Stimulated activated effector memory CD8-positive, alpha-beta T cell treated with anti-CD3 and anti-CD28 coated beads, Interleukin-12 subunit alpha, Interleukin-12 subunit beta, amount 100 ng/mL, for 72 hours (primary cell): ENCODE data around the gene TOX3.

ENCODE experiments used
- ATAC-seq: fragments of 150-1000 bp; cut with Tn5 transposase; 2 replicates; pipeline ENCODE4 v1.10.0; 2021
- DNase-seq, 2 donors: peaks; one replicate each; pipeline ENCODE4 v3.0.0; 2021 to 2022; ENCODE audit warnings: low spot score in 2 of 2
- H3K27ac Mint-ChIP-seq: one replicate; pipeline ENCODE4 v1.8.0; 2022; ENCODE audit warnings: mild to moderate bottlenecking, mixed read lengths
- H3K36me3 Mint-ChIP-seq: one replicate; pipeline ENCODE4 v1.8.0; 2022; ENCODE audit warnings: mild to moderate bottlenecking, mixed read lengths
- H3K4me1 Mint-ChIP-seq: one replicate; pipeline ENCODE4 v1.8.0; 2022; ENCODE audit warnings: mixed read lengths
- H3K4me3 Mint-ChIP-seq: one replicate; pipeline ENCODE4 v1.8.0; 2022; ENCODE audit warnings: mild to moderate bottlenecking, mixed read lengths
- H3K9me3 Mint-ChIP-seq: one replicate; pipeline ENCODE4 v1.8.0; 2022; ENCODE audit warnings: mixed read lengths

TOX3 gene

DNA sequence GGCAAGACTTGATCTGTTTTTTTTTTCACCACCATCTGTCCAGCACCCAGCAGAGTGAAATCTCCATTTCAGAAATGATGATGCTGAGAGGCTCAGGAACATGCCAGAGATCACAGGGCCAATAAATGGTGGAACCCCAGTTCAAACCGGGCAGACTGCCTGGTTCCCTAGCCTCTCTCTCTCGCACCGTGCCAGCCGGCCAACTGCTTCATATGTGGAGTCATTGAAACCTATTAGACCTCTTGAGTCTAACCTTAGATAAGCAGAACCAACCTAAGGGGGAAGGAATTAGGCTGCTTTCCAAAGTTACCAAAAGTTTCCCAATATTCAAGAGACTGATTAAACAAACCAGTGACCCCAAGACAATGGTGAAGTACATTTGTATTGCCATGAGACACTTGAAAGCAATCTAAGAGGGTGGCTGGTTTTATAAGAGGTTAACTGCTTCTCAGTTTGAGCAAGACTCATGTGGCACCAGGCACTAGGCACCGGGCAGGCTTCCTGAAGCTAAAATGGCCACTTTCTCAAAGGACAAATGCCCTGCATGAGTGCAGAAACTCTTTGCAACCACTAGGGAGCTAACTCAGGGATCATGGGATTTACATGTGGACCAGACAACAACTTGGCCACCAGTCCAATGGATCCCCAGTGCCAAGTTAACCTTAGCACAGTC, 18.4 kb downstream of the TOX3 start:
- no peaks in the 10 kb centered on the region for H3K4me1 Mint-ChIP-seq
- no peak for ATAC-seq
- H3K4me3 Mint-ChIP-seq: no peak overlapping the region
- no peak for DNase-seq
- H3K9me3 Mint-ChIP-seq: peaks cover 5% of the 10 kb centered on the region
- no peak overlapping the region for H3K27ac Mint-ChIP-seq
- H3K36me3 Mint-ChIP-seq: no peaks in the 10 kb centered on the region

DNA sequence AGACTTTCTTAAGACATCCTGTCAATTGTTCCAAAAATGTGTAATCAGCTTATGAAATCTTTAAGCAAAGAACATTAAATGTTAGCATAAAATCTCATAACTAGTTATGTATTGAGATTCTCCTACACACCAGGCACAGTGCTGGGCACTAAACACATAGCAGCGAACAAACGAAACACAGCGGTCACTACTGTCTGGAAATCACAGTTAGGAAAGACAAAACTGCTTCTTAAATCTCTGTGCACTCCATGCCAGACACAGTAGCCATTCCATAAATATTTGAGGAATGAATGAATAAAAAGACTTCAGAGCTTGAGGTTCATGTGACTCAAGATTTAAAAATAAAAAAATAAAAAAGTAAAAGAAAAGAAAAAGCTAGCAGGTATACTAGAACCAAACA, 20.1 kb downstream of the TOX3 start:
- peaks cover 8% of the 10 kb centered on the region for H3K9me3 Mint-ChIP-seq
- H3K27ac Mint-ChIP-seq: no peak overlapping the region
- no peak overlapping the region for H3K4me3 Mint-ChIP-seq
- no peaks in the 10 kb centered on the region for H3K36me3 Mint-ChIP-seq
- DNase-seq (no peak), ATAC-seq (no peak)
- H3K4me1 Mint-ChIP-seq: no peaks in the 10 kb centered on the region

DNA sequence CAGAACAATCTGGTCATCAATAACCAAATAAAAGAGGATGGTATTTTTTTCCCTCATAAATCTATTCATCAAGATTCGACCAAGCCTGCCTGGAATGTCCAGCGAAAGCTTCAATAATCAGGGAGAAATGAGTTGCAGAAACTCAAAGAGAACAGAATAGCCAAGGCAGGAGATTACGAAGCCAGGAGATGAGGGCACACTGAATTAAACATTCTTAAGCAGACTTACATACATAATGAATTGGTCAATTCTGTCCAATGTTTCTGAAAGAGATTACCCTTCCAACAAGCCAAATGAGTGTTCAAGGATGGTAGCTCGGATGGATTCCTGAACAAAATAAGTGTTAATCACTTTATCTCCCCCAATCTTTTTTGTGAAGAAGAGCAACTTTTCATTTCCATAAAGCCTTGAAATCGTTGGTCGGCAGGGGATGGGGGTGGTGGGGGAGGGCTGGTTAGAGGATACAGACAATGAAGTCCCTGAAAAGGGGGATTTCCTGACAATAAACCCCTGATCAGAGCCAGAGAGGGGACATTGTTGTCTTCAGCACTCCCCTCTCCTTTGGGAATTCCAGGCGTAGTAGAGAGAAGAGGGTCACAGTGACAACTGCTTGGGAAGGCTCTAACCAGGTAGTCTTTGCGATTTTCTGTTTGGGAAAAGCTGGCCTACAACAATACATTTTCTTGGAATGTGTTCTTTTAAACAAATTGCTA, 20.7 kb downstream of the TOX3 start:
- Mint-ChIP-seq H3K4me1 (no peaks in the 10 kb centered on the region), H3K9me3 (peaks cover 8% of the 10 kb centered on the region), H3K4me3 (no peak overlapping the region), H3K36me3 (no peaks in the 10 kb centered on the region), H3K27ac (no peak overlapping the region)
- ATAC-seq (no peak), DNase-seq (no peak)

DNA sequence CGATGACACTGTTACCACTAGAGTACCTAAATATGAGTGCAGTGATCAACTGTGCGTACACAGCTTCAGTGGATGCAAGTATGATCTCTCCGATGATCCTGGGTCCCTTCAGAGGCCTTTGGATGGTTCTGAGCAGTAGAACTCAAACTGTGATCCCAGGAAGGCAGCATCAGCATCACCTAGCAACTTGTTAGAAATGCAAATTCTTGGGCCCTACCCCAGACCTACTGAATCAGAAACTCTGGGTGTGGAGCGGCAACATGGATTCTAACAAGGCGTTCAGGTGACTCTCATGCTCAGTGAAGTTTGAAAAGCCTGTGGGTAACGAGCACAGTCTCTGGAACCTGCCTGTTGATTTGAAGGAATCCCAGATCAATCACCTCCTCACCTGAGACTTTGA, 25.4 kb downstream of the TOX3 start:
- H3K4me3 Mint-ChIP-seq: no peak overlapping the region
- no peak overlapping the region for H3K27ac Mint-ChIP-seq
- DNase-seq (no peak), ATAC-seq (no peak)
- H3K9me3 Mint-ChIP-seq: peaks cover 3% of the 10 kb centered on the region
- no peaks in the 10 kb centered on the region for H3K36me3 Mint-ChIP-seq
- H3K4me1 Mint-ChIP-seq: no peaks in the 10 kb centered on the region

DNA sequence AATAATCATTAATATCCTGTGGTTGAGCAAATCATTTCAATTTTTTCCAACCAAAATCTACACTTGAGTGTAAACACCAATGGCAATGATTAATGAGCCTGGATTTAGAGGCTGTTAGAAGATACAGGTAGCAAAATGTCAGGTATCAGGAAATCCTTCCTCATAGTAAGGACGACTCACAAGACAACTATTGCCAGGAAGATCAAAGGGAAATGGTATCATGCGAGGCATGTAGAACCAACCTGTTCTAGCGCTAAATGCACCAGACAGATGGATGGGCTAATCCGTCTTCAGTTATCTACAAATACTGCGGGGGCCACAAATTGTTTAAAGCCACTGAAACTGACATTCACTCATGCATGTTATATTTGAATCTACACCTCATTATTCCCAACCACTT, 28.1 kb downstream of the TOX3 start:
- H3K4me3 Mint-ChIP-seq: no peak overlapping the region
- no peaks in the 10 kb centered on the region for H3K4me1 Mint-ChIP-seq

DNA sequence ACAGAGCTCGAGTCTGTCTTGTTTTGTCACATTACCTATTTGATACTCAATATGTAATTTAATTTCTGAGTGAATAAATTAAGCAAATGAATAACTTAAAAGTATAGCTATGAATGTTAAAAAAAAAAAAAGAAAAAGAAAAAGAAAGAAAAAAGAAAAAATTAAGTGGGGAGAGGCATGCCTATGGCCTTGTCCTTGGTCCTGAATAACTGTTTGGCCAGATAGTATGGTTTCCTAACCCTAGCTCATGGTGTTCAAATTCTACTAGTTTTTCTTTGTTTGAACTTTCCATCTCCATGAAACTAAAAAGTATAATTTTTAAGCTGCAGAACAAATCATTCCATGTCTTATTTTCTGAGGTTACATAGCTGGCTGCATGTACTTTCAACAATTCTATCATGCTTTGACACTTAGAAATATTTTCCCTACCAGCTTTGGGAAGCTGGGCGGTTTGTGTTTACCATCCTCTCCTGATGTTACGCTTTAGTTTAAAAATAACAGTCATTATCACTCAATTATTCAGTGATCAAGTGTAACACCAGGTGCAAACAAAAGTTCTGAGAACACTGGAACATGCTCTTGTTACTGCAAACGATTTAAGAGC, 31.8 kb downstream of the TOX3 start:
- no peak overlapping the region for H3K4me3 Mint-ChIP-seq
- DNase-seq: no peak
- no peaks in the 10 kb centered on the region for H3K36me3 Mint-ChIP-seq
- no peak overlapping the region for H3K27ac Mint-ChIP-seq
- H3K9me3 Mint-ChIP-seq: peaks cover 11% of the 10 kb centered on the region
- ATAC-seq: no peak
- H3K4me1 Mint-ChIP-seq: no peaks in the 10 kb centered on the region

More for the DNA sequence above, 28.1 kb downstream of the TOX3 start:
- no peaks in the 10 kb centered on the region for H3K36me3 Mint-ChIP-seq
- DNase-seq (no peak), ATAC-seq (no peak)
- no peak overlapping the region for H3K27ac Mint-ChIP-seq
- H3K9me3 Mint-ChIP-seq: peaks cover 7% of the 10 kb centered on the region

DNA sequence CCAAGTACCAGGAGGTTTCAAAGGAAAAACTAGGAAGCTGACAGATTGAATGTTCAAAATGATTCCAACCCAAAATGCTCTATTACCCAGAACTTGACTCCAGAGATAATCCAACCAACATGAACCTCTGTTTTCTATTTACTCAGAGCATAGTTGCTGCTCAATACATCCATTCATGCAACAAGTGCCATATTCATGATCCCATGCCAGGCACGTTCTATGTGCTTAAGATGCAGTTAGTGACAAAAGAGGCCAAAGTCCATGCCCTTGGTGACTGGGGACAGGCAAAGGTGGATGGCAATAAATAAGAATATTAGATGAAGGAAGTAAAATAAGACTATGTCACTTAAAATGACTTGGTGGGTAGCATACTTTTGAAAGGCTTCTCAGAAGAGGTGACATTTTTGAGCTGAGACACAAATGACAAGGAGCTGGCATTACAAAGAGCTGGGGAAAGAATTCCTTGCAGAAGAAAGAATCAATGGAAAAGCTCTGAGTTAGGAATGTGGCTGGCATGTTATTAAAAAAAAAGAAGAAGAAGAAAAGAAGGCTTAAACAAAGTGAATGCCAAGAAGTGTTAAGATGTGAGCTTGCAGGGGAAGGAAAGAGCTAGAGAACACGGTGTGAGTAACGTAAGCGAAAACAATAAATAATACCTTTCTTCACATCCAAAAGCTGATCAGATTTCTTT, 34.5 kb downstream of the TOX3 start:
- ATAC-seq: no peak
- peaks cover 11% of the 10 kb centered on the region for H3K9me3 Mint-ChIP-seq
- DNase-seq: no peak
- H3K27ac Mint-ChIP-seq: no peak overlapping the region
- no peak overlapping the region for H3K4me3 Mint-ChIP-seq
- H3K36me3 Mint-ChIP-seq: no peaks in the 10 kb centered on the region
- no peaks in the 10 kb centered on the region for H3K4me1 Mint-ChIP-seq

DNA sequence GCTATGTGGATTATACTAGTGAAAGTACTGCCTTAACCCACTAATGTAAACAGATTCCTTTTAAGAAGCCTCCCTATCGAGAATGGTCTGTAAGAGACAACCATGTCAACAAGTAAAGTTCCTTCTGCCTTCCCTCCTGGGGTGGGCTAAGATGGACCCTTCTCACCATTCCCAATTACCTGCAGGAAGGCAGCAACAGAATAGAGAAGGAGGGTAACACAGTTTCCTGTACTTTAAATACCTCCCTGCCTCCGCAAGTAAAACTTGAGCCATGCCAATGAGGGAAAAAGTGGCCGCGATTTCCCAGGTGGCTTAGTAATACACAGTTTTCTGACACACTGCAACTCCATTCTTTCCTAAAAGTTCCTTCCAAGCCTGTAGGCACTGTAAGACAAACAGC, 45.2 kb downstream of the TOX3 start:
- ATAC-seq (no peak), DNase-seq (no peak)
- H3K4me1 Mint-ChIP-seq: no peaks in the 10 kb centered on the region
- no peaks in the 10 kb centered on the region for H3K36me3 Mint-ChIP-seq
- no peak overlapping the region for H3K27ac Mint-ChIP-seq
- H3K4me3 Mint-ChIP-seq: no peak overlapping the region
- H3K9me3 Mint-ChIP-seq: no peaks in the 10 kb centered on the region

DNA sequence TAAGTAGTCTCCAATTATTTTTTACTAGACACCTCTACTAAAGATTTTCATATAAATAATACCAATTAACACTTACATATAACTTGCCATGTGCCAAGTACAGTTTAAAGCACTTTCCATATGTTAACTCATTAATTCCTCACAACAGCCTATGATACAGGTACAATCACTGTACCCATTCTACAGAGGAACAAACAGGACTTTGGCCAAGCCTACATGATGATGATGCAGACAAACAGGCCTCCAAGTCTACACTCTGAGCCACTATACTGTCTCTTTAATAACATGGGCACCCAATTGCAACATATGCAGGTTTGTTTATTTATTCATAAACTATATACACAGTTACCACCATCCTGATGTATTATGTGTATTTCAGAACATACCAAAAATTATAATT, 46.0 kb downstream of the TOX3 start:
- Mint-ChIP-seq H3K36me3 (no peaks in the 10 kb centered on the region), H3K9me3 (no peaks in the 10 kb centered on the region), H3K4me1 (no peaks in the 10 kb centered on the region), H3K27ac (no peak overlapping the region), H3K4me3 (no peak overlapping the region)
- ATAC-seq (no peak), DNase-seq (no peak)

DNA sequence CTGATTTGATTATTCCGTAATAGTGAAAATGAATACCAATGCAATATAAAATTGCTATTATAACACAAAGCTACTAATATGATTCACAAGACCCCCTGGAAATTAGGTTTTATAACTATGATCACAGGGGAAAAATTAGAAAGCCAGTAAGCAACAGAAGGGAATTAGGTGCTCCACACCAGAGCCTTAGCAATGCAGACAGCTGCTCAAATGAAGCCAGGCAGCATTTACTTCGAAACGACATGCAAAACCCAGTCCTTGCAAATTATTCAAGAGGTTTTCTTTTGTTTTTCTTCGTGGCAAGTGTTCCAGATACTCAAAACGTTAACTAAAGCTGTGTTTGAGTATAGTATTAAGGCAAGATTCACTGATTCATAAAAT, 47.9 kb downstream of the TOX3 start:
- Mint-ChIP-seq H3K4me3 (no peak overlapping the region), H3K9me3 (no peaks in the 10 kb centered on the region), H3K36me3 (no peaks in the 10 kb centered on the region), H3K27ac (no peak overlapping the region), H3K4me1 (no peaks in the 10 kb centered on the region)
- ATAC-seq: no peak
- DNase-seq: no peak

DNA sequence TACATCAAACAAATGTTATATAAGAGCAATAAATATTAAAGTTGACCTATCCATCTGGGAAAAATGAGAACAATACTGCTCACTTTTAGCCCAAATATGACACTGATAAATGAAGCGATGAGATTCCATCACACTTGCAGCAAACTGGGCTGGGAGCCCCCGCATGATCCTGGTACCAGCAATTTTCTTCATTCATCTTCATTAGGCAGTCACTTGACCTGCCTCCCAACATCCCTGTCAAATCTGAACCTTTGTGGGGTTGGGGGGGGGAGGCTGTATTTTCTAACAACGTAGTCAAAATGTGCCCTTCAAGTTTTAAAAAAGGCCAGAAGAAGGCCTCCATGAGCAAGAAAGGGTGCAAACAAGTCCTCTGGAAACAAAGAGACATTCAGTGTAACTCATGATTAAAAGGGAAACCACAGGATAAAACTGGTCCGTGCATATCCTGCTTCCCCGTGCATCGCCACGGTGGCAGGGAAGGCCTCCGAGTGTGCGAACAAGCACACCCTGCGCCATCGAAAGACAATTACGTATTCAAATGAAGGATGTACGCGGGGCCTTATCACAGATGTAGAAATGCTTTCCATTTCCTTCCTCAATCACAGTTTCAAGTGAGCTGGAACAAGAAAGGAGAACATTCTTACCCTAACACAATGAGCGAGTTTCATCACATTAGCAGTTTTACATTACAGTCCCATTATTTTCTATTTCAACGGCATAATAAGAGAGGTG, 48.4 kb downstream of the TOX3 start:
- Mint-ChIP-seq H3K4me3 (no peak overlapping the region), H3K4me1 (no peaks in the 10 kb centered on the region), H3K27ac (no peak overlapping the region), H3K36me3 (no peaks in the 10 kb centered on the region), H3K9me3 (no peaks in the 10 kb centered on the region)
- no peak for ATAC-seq
- no peak for DNase-seq

DNA sequence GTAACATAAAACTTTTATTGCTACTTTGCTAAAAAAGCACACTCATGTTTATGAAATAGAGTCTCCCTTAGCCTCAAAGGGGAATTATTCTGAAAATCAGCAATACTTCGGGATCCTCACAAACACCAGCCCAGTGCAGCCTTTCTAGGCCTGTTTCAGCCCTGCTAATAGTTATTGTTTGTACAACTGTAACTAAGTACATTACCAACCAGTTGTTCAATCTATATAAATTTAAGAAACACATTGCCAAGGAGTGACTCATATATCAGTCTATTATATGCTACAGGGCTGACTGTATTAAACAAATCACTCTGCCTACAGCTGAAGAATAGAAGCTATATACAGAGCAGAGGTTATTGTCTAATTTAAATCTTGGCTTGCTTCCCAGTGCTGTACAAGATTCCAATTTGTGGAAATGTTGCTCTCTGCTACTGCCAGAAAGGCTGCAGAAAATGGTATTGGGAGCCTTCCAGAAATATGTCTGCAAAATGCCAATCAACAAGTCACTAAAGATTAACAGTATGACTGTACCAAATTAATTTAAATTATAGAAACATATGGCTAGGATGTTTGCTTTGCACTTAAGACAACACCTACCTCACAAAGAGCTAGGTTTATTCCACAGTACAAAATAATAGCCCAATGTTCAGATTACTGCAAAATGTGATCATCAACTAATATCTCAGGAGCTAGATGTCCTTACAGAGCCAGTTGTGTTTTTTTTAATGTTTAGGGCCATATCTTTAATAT, 49.7 kb downstream of the TOX3 start:
- H3K36me3 Mint-ChIP-seq: no peaks in the 10 kb centered on the region
- no peaks in the 10 kb centered on the region for H3K4me1 Mint-ChIP-seq
- no peak for DNase-seq
- H3K4me3 Mint-ChIP-seq: no peak overlapping the region
- H3K9me3 Mint-ChIP-seq: no peaks in the 10 kb centered on the region
- no peak for ATAC-seq
- no peak overlapping the region for H3K27ac Mint-ChIP-seq

DNA sequence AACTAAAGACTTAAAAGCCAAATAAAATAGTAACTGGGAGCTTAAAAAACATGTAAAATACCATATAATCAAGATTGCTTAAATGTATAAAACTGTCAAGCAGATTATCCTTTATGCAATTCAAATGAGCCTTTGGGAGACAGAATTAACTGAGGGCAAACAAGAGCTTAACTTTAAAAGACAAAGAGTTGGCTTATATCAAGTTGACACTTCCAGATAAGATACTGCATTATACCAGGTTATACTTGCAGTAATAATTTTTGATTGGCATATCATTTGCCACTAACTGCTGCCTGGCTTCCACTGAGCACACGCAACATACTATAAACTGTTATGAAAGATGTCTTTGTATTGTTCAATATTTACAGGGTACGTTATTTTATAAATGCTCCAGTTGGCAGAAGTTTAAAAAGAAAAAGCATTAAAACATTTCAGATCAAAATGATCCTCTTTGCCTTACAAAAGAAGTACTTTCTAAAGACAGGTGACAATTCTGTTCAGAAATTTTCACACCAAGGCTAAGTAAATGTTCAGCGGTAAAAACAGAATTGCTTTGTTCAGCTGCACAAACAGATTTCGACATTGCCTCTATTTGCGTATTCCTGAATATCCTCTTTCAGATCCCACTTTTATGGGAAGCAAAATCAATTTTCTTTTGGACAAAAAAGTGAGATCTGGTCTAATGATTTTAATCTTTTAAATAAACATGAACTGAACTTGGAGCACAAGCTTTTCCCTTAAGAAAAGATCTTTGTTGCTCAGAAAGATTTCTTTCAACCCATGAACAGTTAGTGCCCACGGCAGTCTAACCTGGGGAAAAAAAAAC, 50.7 kb downstream of the TOX3 start:
- no peaks in the 10 kb centered on the region for H3K4me1 Mint-ChIP-seq
- H3K36me3 Mint-ChIP-seq: no peaks in the 10 kb centered on the region
- DNase-seq: no peak
- H3K4me3 Mint-ChIP-seq: no peak overlapping the region
- no peak overlapping the region for H3K27ac Mint-ChIP-seq
- ATAC-seq: no peak
- peaks cover under 1% of the 10 kb centered on the region for H3K9me3 Mint-ChIP-seq

DNA sequence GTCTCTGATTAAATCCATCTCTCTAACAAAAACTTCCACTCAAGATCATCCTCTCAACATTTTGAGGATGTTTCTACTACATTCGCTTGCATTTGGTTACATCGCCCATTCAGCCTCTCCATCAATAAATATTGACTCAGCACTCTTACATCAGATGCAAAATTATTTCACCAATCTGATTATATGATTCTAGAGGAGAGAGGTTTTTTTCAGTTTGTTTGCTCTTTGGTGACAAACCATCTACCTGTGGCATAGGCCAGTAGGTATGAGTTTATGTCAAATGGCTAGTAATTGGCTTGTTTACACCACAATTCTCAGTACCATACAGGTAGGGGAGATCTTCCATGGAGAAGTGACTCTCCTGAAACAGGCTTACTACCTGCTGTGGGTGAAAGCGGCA, 52.3 kb downstream of the TOX3 start:
- ATAC-seq: no peak
- no peak for DNase-seq
- no peak overlapping the region for H3K4me3 Mint-ChIP-seq
- H3K9me3 Mint-ChIP-seq: peaks cover 3% of the 10 kb centered on the region
- H3K4me1 Mint-ChIP-seq: no peaks in the 10 kb centered on the region
- H3K36me3 Mint-ChIP-seq: no peaks in the 10 kb centered on the region
- H3K27ac Mint-ChIP-seq: no peak overlapping the region
